SK-N-MC (cell line): ENCODE measurements around the gene SLC5A1.

Experiments
- EZH2 ChIP-seq: fragments of 200-600 bp; sonication (generic); IDR thresholded peaks from one replicate; pipeline ENCODE4 v1.6.1; 2017; ENCODE audit warnings: antibody characterized with exemption
- POLR2AphosphoS5 ChIP-seq: IDR thresholded peaks from 2 replicates; pipeline ENCODE4 v1.6.1; 2012; ENCODE audit warnings: mild to moderate bottlenecking, low read depth, low read length, borderline replicate concordance

- TF ChIP-seq EZH2 (no peak), POLR2AphosphoS5 (no peak)
These were observed 20.6 kb downstream of the SLC5A1 start for GRCh38 chr22:32063701-32064100.
